Subcutaneous adipose tissue (tissue), 4 donors: ENCODE results near the gene RNPEP. TPM values are rescaled to one million over a fixed set of nuclear protein-coding genes. Genes with fewer than 3 reads are reported as not detected.

Source experiments
- CTCF ChIP-seq: fragments of 450-650 bp; IDR thresholded peaks from one replicate; pipeline ENCODE4 v1.5.1; 2016; ENCODE audit warnings: low read depth, mild to moderate bottlenecking, control low read depth, antibody characterized with exemption, moderate library complexity
- total RNA-seq, 4 donors: library from RNA; depleted of rRNA; stranded (reverse); fragments of >200 nt; gene quantifications; one replicate each; pipeline ENCODE4 v1.1.0, GENCODE V29; 2016

The RNPEP gene
- total RNA-seq, 4 donors from 2014 or later: 38.5 to 68.8 (median 47.7) TPM

GRCh38 chr1:201966171-201966570 is 16.3 kb upstream of the RNPEP start:
- TF ChIP-seq CTCF: no peak

- TF ChIP-seq CTCF: no peak
Measured at GRCh38 chr1:201968202-201968925, 14.1 kb upstream of the RNPEP start.

GRCh38 chr1:201970334-201971159 is 11.9 kb upstream of the RNPEP start:
- TF ChIP-seq CTCF: no peak

GRCh38 chr1:201982082-201982622 is 296 bp upstream of the RNPEP start:
- no peak for TF ChIP-seq CTCF

GRCh38 chr1:201983380-201983805 is 945 bp downstream of the RNPEP start:
- TF ChIP-seq CTCF: no peak

GRCh38 chr1:201984446-201984845 is 2.0 kb downstream of the RNPEP start:
- no peak for TF ChIP-seq CTCF

- TF ChIP-seq CTCF: no peak
Measured at GRCh38 chr1:201985355-201985754, 2.9 kb downstream of the RNPEP start.
